Ovary (tissue), 3 donors: ENCODE results near the gene GPLD1.

Source experiments
- EP300 ChIP-seq: sonication (generic); formaldehyde crosslinking; IDR thresholded peaks from one replicate; pipeline ENCODE4 v1.6.1; 2017; ENCODE audit warnings: antibody characterized with exemption
- POLR2A ChIP-seq: fragments of 450-650 bp; IDR thresholded peaks from one replicate; pipeline ENCODE4 v1.6.1; 2017; ENCODE audit warnings: antibody characterized with exemption, mild to moderate bottlenecking, moderate library complexity
- TF ChIP-seq, protein P1 (sequence below), 3 donors: fragments of 450-650 bp in 2 of 3; fragments of 200-600 bp in 1 of 3; IDR thresholded peaks; one replicate each; pipeline versions ENCODE4 v1.5.1 to v1.8.0; 2016 to 2022; ENCODE audit warnings: antibody characterized with exemption in 3 of 3, mild to moderate bottlenecking in 1 of 3
- donor health status: DM: no; HTN: no; CAD: no.

- TF ChIP-seq, protein P1, sequence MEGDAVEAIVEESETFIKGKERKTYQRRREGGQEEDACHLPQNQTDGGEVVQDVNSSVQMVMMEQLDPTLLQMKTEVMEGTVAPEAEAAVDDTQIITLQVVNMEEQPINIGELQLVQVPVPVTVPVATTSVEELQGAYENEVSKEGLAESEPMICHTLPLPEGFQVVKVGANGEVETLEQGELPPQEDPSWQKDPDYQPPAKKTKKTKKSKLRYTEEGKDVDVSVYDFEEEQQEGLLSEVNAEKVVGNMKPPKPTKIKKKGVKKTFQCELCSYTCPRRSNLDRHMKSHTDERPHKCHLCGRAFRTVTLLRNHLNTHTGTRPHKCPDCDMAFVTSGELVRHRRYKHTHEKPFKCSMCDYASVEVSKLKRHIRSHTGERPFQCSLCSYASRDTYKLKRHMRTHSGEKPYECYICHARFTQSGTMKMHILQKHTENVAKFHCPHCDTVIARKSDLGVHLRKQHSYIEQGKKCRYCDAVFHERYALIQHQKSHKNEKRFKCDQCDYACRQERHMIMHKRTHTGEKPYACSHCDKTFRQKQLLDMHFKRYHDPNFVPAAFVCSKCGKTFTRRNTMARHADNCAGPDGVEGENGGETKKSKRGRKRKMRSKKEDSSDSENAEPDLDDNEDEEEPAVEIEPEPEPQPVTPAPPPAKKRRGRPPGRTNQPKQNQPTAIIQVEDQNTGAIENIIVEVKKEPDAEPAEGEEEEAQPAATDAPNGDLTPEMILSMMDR (IDR thresholded peaks at IDR 0.05): no peak
- TF ChIP-seq POLR2A: no peak
- TF ChIP-seq EP300: no peak
Measured at GRCh38 chr6:24448396-24448795, 41.0 kb downstream of the GPLD1 start.
